CD4-positive, alpha-beta T cell treated with Interleukin-6 at 100 ng/mL for 8 hours (primary cell): Measurements from ENCODE around the gene EXOC6B.
A peak's percentile ranks its signal among the peaks of the same experiment; 100 is the strongest.

Experiments
- DNase-seq: peaks from one replicate; pipeline ENCODE4 v3.0.0-alpha.2; 2020; ENCODE audit warnings: mixed read lengths, low spot score

The EXOC6B gene

GRCh38 chr2:72144632-72145288 is 681.1 kb downstream of the EXOC6B start:
- DNase-seq = no peak

DNA sequence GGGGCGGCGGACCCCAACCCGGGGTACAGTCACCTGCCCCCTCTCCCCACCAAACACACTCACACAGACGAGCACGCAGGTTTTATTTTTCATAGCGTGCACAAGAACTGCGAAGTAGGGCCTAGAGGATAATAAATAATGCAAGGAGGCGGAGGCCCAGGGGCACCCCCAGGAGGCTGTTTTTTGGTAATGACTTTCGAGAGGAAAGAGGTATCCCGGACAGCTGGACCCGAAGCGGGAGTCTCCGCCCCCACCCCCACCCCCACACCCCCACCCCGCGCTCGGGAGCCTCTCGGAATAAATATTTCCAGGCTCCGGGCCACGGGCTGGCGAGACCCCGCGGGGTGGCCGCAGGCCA is 681.6 kb downstream of the EXOC6B start:
- no peak for DNase-seq

GRCh38 chr2:72143441-72144273 is 682.2 kb downstream of the EXOC6B start:
- DNase-seq = no peak

- no peak for DNase-seq
Observed at GRCh38 chr2:72142570-72143440, 683.0 kb downstream of the EXOC6B start.

DNA sequence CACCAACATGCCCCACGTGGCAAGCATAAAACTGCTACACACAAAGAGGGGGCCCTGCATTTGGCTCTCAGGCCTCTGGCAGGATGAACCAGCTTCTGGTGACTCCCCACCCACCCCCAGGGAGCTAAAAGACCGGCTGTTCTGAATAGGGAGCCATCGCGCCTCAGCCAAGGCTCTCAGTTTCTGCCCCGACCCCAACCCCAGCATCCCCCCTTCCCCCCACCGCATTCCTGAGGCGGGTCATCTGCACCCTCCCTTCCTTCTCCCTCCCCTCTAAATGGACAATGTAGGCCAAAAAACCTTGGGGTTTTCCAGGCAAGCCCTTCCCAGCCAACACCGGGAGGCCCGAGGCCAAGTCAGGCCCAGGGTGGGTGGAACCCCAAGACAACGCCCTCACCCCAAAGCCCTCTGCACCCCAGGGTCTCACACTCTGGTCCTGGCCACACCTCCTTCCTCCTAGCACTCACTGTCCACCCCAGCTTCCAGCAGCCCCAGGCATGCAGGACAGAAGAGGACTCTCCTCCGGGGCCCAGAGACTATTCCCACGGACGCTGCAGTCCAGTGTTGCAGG is 683.9 kb downstream of the EXOC6B start:
- DNase-seq = no peak

- DNase-seq = no peak
Observed at GRCh38 chr2:72141032-72141645, 684.7 kb downstream of the EXOC6B start.

GRCh38 chr2:72140621-72140960 is 685.2 kb downstream of the EXOC6B start:
- DNase-seq = no peak

DNA sequence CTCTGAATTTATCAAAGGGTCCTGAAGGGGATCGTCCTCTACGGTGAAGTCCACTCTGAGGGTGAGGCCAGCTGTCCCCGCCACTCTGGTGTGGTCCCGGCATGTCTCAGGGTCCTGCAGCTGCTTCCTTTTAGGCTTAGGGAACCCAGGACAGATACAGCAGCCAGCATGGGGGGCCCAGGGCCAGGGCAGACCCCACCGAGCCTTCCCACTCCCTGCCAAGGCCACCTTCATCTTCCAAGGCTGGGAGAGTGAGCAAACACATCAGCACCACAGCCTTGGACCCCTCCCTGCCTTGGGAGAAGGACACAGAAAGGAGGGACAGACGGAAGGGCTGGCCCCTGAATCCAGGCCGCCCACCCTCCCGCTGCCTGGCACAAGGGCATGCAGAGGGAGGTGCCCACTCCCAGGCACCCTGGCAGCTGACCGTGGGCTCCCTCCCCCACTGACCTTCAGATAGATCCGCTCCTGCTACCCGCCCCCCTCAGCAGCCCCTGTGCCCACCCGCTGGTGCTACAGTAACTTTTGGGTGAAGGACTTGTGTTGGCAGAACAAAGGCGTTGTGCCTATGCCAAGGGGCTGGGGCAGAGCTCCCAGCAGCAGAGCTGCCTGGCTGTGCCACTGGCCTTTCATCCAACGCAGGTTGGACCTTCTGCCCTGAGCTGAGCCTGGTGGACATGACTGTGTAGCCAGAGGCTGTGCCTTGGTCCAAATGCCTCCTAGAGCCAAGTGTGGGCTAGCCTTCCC is 685.8 kb downstream of the EXOC6B start:
- no peak for DNase-seq

DNA sequence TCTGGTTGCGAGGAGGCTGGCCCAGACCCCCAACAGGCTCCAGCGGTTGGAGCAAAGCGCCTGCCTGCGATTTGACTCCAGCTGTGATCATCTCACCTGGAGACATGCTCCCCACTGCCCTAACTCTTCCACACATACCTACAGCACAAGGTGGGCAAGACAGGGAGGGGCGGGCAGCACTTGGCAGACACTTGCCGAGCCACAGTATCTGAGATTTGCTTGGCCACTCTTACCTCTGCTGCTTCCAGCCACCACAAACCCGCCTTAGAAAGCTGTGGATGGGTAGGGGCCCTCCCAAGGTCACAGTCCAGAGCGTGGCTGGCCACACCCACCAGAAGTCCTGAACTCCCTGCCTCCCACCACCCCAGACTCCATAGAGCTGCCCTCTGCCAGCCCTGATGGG is 686.4 kb downstream of the EXOC6B start:
- no peak for DNase-seq

- DNase-seq = no peak
Observed at GRCh38 chr2:72138921-72139381, 686.9 kb downstream of the EXOC6B start.

DNA sequence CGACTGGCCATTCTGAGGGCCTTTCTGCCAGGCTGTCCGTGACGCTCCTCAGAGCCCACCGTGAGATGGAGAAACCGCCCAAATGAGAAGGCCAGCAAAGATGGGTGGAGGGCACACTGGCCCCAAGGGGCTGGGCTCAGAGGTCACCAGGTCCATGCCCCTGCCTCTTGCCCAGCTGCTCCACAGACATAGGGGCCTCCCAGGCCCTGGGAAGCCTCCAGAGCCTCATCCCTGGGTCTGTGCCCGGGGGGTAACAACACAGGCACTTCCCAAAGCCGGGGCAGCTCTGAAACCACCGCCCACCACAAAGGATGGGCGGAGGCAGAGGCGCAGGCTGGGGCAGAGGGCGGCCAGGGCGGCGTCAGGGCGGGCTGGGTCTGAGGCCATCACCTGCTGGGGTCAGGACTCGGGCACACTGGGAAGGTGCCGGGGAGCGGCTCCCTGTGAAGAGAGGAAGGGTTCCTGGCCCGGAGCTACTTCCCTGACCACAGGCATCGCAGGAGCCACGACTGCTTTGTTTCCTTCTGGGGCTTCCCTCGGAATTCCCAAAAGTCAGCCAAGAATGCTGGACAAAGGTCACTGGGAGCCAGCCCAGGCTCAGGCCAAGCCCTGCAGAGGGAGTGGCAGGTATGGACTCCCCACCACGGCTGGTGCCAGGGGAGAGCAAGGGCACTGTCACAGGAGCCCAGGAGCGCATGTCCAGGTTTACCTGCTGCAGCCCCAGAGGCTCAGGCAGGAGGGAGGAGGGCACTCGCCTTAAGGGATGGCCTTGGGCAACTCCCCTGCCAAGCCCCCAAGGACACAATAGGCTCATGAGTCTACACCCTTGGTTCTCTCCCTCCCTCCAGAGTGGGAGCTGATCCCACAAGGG is 687.6 kb downstream of the EXOC6B start:
- no peak for DNase-seq

GRCh38 chr2:72137498-72138010 is 688.3 kb downstream of the EXOC6B start:
- DNase-seq = peak; percentile 26

- no peak for DNase-seq
Observed at GRCh38 chr2:72136933-72137497, 688.8 kb downstream of the EXOC6B start.

DNA sequence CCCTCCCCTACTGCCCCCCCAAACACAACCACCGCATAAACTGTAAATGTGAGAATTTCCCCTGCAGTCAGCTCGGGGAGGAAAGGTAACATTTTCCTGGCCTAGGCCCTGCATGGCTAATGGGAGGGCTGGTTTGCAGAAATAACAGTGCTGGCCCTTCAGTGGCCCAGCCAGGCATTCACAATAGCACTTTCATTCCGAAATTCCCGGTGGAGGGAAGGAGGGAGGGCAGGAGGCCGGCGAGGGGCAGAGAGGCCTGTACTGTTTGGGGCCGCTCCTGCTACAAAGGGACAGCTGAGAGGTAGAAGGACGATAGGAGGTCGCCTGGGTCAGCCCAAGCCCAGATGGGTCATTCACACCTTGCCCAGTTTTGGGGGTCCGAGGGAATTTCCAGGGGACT is 689.5 kb downstream of the EXOC6B start:
- no peak for DNase-seq

- DNase-seq = no peak
Observed at GRCh38 chr2:72135921-72136320, 689.9 kb downstream of the EXOC6B start.

DNA sequence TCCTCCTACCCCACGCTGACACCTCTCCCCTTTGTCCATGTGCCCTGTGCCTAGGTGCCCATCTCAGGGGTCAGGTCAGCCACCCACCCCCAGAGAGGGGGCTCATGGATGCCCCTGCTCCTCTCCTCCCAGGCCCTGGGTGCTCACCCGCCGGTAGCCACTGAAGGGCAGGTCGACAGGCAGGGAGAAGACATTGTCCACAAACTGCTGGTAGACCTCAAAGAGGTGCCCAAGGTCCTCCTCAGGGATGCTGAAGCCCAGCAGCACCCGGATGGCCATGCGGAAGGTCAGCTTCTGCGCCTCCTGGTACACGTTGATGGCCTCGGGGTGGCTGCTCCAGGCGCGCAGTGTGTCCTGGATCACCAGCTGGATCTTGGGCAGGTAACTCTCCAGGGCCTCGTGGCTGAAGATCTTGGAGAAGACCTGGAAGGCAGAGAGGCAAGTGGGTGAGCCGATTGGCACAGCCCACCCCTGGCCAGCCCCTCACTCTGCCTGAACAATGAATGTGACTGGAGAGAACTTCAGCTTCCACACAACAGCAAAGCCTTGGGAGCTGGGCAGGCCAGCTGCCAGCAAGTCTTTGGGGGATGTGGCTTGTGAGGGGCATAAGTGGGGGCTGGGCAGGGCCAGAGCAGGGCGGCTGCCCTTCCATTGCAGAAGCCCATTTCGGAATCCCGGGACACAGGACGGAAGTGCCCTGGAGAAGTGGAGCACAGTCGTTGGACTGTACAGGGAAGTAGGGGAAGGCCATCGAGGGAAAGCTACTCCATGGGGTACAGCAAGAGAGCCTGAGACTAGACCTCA is 690.6 kb downstream of the EXOC6B start:
- DNase-seq = no peak

GRCh38 chr2:72134408-72134996 is 691.3 kb downstream of the EXOC6B start:
- no peak for DNase-seq

DNA sequence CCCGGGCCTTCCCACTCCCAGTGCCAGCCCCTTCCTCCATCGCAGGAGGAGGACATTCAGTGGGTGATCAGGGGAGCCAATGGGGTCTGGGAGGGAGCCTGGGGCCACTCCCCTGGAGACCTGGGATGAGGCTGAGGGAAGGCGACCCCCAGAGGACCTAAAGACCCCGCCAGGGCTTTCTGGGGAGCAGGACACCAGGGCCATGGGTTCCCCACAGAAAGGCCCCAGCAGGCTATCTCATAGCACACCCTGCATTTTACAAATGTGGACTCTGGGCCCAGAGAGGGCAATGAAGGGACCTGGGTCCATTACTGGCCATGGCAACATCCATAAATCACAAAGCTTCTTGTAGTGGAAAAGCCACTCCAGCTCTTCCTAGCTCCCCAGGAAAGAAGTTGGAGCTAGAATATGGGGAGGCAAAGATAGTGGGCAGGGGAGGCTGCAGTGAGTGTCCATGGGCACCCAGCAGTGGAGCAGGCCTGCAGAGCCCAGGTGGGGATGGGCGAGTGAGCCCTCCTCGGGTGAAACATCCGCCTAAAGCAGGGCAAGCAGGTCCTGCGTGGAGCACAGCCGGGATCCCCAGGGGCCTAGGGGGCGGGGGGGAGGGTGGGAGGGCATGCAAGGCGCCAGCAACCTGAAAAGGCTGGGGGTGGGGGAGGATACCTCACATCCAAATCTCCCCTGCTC is 692.0 kb downstream of the EXOC6B start:
- no peak for DNase-seq
